Measurements from ENCODE around the gene TASL. TPM values are rescaled to one million over a fixed set of nuclear protein-coding genes. Genes with fewer than 3 reads are reported as not detected.

The TASL gene, protein sequence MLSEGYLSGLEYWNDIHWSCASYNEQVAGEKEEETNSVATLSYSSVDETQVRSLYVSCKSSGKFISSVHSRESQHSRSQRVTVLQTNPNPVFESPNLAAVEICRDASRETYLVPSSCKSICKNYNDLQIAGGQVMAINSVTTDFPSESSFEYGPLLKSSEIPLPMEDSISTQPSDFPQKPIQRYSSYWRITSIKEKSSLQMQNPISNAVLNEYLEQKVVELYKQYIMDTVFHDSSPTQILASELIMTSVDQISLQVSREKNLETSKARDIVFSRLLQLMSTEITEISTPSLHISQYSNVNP
- 0.49 TPM for total RNA-seq

DNA sequence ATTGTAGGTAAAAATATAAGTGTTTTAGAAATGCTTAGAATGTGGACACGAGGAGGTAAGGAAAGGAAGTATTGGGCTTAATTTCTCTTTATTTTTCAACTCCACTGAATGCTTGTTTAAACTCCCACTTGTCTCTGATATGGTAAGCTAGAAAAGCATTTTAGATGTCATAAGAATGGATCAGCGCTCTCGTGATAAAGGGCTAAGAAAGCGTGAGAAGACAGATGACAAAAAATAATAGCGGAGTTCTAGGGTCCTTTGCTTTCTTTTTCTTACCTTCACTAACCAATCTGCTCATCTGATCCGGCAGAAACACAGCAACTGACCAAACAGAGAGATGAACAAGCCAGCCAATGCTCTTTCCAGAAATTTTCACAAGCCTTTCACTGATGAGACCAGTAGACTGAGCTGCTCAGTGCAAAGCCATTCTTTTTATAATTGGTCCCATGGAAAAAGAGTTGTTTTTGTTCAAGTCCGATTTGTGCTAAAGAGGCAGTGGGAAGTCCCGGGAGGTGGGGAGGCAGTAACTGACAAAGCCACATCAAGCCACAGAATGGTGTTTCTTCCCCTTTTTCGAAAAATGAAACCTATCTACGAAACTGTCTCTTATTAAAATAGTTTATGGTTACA is at the start of gene TASL:
Gene TASL, minus strand, starts transcription at position 405 of the 630 bp plus-strand sequence. CDS start 17,411 bp downstream, outside the sequence.
- no peaks in the 10 kb centered on the region for H3K9me3 ChIP-seq

DNA sequence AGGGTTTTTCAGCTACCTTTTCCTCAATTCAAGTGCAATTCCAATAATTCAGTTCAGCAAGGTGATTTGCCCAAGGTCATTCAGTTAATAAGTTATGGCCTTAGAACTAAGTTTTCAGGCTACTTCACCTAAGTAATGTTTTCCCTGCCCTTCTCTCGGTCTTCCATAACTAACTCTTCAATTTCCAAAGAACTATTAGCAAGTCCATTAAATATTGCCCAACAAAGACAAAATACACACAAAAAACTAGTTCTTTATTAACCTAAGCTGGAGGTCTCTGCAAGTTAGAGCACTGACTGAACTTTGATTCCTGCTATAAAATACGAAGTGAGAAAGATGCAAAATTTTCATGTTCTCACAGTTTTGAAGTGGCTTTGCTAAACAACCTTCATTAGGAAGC is 48.8 kb upstream of the TASL start:
- Histone ChIP-seq H3K4me3 (no peak overlapping the region), H3K27me3 (no peaks in the 10 kb centered on the region), H3K9me3 (peaks cover 4% of the 10 kb centered on the region), H3K27ac (no peak overlapping the region), H3K36me3 (no peaks in the 10 kb centered on the region), H3K4me1 (no peaks in the 10 kb centered on the region)
- intact Hi-C loops (cut with DNase I) = no loop called here
- no peak for TF ChIP-seq POLR2AphosphoS5 (IDR thresholded peaks at IDR 0.05; ENCODE audit: insufficient read depth in 1 of 2, low read depth in 1 of 2)
- TF ChIP-seq POLR2A (IDR thresholded peaks at IDR 0.05) = no peak
- TF ChIP-seq CTCF (IDR thresholded peaks at IDR 0.05) = no peak
- no peak for DNase-seq (ENCODE audit: extremely low spot score in 2 of 2)

More for the DNA sequence above, at the start of gene TASL:
- H3K4me3 ChIP-seq = no peak within 1 kb of the TSS
- intact Hi-C loops (cut with DNase I) = no loop called here
- no peak for DNase-seq (ENCODE audit: extremely low spot score in 2 of 2)
- no peaks in the 10 kb centered on the region for H3K27me3 ChIP-seq
- TF ChIP-seq CTCF (IDR thresholded peaks at IDR 0.05) (no peak), POLR2AphosphoS5 (IDR thresholded peaks at IDR 0.05; ENCODE audit: insufficient read depth in 1 of 2, low read depth in 1 of 2) (no peak), POLR2A (IDR thresholded peaks at IDR 0.05) (no peak)
- H3K36me3 ChIP-seq = no peaks in the 10 kb centered on the region
- H3K27ac ChIP-seq = no peak within 1 kb of the TSS
- no peaks in the 10 kb centered on the region for H3K4me1 ChIP-seq

- no peaks in the 10 kb centered on the region for H3K36me3 ChIP-seq
- no peak for DNase-seq (ENCODE audit: extremely low spot score in 2 of 2)
- H3K27ac ChIP-seq = no peak overlapping the region
- H3K4me1 ChIP-seq = no peaks in the 10 kb centered on the region
- no peaks in the 10 kb centered on the region for H3K27me3 ChIP-seq
- peaks cover 4% of the 10 kb centered on the region for H3K9me3 ChIP-seq
- intact Hi-C loops (cut with DNase I) = no loop called here
- TF ChIP-seq CTCF (IDR thresholded peaks at IDR 0.05) (no peak), POLR2A (IDR thresholded peaks at IDR 0.05) (no peak), POLR2AphosphoS5 (IDR thresholded peaks at IDR 0.05; ENCODE audit: insufficient read depth in 1 of 2, low read depth in 1 of 2) (no peak)
- no peak overlapping the region for H3K4me3 ChIP-seq
Measured at GRCh38 chrX:30622361-30622760, 44.8 kb upstream of the TASL start.

DNA sequence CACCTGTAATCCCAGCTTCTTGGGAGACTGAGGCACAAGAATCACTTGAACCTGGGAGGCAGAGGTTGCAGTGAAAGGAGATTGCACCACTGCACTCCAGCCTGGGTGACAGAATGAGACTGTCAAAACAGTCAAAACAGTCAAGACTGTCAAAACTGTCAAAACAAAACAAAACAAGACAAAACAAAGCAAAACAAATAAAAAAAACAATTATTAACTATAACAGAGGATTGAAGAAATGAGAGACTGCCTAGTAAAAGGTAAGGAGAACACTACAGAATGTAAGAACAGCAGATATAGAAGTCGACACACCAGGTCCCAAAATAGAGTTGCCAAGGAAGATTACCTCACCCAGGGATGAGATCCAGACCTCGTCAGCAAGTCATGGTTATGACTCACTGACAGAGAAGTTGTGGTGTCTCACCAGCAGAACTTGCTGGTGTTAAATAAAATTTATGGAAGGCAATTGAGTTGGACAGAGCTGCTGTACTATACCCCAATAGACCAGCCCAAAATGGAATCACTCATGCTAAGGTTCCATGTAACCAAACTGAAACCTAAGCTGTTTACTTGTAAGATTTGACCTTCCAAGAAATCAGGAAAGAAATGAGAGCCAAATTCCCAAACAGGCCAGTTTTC is 43.5 kb upstream of the TASL start:
- Histone ChIP-seq H3K27ac (peak overlapping the region; percentile 42), H3K9me3 (peaks cover 4% of the 10 kb centered on the region), H3K4me1 (no peaks in the 10 kb centered on the region), H3K27me3 (no peaks in the 10 kb centered on the region), H3K4me3 (no peak overlapping the region), H3K36me3 (no peaks in the 10 kb centered on the region)
- no peak for TF ChIP-seq POLR2A (IDR thresholded peaks at IDR 0.05)
- no peak for TF ChIP-seq CTCF (IDR thresholded peaks at IDR 0.05)
- peak in 1 of 2 donors; percentile 36 for TF ChIP-seq POLR2AphosphoS5 (IDR thresholded peaks at IDR 0.05; ENCODE audit: insufficient read depth in 1 of 2, low read depth in 1 of 2)
- DNase-seq (ENCODE audit: extremely low spot score in 2 of 2) = peak in 1 of 2 donors; percentile 90
- intact Hi-C loops (cut with DNase I) = no loop called here
